GM18907 (cell line): ENCODE data around the gene NFIA.

Experiments used
- ATAC-seq: cut with Tn5 transposase; IDR thresholded peaks from one replicate; pipeline ENCODE4 v1.9.1; 2021; ENCODE audit warnings: mild to moderate bottlenecking, moderate library complexity; ENCODE audit not compliant: unreplicated experiment

Gene NFIA

GRCh38 chr1:61143821-61144424, 61.6 kb downstream of the NFIA start:
- ATAC-seq = no peak

- no peak for ATAC-seq
Measured at GRCh38 chr1:61149010-61149860, 66.9 kb downstream of the NFIA start.

DNA sequence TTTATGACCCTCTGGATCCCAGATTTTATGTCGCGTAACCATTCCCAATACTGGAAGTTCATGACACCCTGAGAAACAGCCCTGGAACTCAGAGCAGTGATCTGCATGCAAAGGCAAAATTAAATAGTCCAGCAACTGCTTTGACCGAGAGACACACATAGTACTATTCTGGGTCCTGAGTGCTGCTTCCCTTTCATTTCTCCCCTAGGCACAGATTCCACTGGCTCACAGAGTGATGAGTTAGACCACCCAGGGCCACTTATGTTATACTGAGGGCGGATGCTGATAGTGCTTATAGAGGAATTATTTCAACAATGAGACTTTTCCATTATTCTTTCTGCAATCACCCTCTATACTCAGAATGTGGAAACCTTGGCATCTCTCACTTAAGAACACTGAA, 69.2 kb downstream of the NFIA start:
- ATAC-seq = no peak

GRCh38 chr1:61152066-61152465, 69.7 kb downstream of the NFIA start:
- ATAC-seq = no peak

DNA sequence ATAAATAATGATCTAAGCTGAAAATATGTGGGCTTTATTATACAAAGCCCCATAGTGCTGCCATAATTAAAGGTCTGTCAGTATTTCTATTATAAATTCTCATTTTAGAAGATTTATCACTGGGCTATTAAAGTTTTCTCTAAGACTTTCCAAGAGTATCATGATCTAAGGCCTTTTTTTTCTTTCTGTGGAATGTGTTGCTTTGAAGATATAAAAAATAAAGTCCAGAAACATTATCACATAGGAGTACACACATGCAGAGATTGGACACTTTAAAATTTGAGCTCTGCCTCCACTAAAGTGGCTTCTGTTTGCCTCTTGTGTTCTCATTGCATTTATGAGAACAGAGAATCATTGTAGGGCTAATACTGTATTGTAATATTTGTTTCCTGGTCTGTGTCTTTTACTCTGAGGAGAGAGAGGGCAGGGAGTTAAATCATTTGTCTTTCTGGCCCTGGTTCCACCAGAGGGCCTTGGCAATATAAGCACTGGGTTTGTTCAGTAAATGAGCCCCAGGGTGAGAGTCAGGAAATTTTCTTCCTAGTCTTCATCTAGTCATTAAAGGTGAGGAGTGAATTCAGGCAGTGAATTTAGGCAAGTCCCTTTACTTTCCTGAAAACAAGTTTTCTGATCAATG, 70.2 kb downstream of the NFIA start:
- ATAC-seq = no peak

DNA sequence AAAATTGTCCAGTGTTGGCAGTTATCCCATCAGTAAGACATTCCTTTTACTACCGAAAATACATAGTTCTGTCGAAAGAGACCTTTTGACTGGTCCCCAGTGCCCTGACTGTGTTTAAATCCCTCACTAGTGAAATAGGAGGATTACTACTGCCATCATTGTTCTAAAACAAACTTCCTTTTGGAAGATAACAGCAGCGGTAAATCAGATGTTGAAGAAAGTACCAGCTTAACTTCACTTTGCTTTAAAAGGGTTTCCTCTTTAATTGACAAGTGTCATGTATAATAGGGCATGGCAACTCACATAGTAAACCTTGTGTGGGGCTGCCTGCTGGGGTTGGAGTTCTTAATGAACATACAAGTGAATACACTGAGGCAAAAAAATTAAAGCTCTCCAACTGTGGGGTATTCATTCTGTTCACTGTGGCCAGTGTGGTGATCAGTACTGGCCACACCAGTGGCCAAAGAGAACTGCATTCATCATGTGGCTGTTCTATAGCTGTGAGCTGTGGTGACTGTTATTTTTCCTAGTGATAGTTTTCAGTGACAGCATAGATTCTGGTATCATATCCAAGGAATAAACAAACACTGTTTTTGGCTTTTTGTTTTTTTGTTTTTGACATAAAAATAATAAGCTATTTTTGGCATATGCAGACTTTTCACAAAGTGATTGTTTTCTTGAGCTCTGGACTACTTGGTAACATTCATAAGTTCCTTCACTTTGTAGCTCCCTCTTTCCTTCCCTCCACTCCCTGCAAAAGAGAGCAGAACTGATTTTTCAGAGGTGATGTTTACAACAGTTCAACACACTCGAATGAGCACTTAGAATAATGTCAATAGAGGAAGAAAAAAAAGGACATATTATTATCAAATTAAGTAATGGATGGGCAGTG, 74.5 kb downstream of the NFIA start:
- no peak for ATAC-seq

- no peak for ATAC-seq
Measured at GRCh38 chr1:61157468-61157987, 75.2 kb downstream of the NFIA start.

- no peak for ATAC-seq
Measured at GRCh38 chr1:61158591-61158990, 76.2 kb downstream of the NFIA start.

DNA sequence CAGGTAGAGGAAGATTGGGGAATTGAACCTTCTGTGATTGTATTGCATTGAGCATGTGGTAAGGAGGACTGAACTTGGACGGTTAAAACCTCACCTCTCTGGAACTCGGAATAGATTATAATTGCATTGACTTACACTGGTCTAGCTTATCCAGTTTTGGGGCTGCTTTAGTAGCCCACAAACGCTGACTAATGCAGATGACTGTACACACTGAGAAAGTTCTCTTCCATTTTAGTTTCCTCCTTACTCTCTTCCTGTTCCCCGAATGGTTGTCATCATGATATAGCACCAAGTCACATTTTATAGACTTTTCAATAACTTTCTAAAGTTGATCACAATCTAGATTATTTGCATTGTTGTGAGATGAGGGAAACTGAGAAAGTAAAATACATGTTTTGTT, 78.2 kb downstream of the NFIA start:
- no peak for ATAC-seq

- ATAC-seq = no peak
Measured at GRCh38 chr1:61162520-61163258, 80.3 kb downstream of the NFIA start.

DNA sequence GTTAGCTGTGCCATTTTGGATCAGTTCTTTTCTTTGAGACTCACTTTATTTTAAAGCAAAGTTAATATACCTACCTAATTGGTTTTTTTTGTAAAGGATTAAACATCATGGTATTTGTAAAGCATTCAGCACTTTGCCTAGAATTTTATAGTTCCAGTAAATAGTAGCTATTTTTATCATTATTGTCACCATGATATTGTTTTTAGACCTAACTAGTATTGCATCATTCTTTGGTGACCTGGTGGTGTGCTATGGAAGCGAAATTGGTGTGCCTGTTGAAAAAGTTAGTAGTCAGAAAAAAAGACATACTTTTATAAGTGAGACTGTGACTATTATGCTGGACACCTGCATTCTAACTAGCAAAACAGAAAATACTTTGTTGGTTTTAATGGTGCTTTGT, 81.0 kb downstream of the NFIA start:
- ATAC-seq = no peak

DNA sequence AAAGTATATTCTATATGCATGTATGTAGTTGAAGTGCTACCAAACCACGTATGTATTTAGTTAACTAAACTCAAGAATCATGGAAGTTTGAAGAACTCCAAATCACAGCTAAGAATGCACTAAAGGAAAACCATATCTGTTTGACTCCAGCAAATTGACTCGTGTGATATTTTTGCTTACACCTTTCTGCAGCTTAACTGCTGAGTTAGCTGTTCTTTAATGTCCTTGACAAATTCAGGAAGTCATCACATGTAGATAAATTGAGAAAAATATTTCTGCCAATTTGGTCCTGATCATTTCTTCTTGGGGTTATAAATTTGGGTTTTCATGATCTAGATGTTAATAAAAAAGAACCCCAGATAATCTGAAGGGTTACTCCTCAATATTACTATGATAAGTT, 83.0 kb downstream of the NFIA start:
- no peak for ATAC-seq

DNA sequence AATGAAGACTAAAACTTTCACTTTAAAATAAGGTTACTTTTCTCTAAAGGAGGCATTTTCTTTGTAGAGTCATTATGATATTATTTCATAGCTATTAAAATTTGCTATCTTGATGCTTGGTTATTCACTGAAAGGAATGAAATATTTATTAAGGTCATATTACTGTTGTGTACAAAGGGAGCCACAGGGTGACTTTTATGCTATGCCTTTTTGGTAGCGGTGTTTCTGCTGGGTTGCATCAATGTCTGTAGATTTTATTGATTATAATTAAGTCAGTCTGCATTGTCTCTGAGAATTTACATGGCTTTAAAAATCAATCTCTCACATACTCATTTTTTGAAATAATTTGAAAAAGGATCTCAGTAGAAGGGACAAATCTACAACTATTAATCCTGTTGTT, 84.9 kb downstream of the NFIA start:
- no peak for ATAC-seq

DNA sequence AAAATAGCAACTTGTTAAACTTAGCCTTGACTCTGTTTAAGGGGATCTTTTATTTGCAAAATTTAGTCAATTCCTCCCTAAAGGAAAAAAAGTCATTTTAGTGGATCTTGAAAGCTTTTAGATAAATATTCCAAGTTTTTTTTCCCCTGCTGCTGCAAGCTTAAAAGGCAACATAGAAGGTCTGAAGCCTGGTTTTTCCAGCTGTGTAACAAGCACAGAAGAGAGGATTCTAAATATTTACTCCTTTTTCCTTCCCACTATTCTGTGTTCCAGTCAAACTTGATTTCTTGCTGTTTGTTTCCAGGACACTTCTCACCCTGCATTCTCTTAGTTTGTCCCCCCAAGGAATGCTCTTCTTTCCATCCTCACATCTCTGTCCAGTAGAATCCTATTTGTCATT, 86.7 kb downstream of the NFIA start:
- ATAC-seq = no peak

GRCh38 chr1:61169634-61170033, 87.3 kb downstream of the NFIA start:
- ATAC-seq = no peak

DNA sequence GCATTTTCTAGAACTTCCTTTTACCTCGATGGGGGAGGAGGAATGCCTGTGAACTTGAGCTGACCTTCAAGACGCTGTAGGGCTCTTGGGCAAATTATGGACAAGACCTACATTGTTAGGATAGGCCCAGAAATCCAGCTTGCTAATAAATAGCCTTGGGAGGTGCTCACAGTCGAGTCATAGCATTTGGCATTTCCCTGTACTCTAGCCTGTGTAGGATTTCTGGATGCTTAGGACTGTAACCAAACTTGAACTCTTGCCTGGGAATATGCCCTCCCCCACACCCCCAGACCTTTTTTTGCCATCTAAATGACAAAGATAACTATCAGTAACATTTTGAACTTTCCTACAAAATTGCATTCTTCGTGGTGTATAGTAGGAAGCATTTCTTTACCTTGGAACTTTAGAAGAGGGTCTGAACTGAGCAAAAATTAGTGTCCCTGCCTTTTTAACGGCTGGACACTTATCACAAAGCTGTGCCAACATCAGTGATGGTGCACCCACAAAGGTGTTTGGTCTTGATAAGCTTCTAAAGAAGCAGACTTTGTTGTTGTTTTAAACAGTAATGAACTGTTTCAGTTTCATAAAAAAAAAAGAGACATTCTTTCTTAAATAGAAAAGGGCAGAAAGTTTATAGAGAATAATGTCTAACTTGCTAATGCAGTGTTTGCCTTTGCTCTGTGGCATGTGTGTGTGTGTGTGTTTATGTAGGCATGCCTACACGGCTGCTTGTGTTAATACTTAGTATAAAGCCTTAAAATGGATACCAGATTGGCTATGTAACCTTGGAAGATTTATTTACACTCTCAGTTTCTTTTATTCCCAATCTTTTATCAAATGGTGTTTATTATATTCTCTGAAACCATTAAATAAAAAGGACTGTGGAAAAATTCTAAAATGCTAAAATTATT, 88.2 kb downstream of the NFIA start:
- no peak for ATAC-seq

GRCh38 chr1:61171346-61171745, 89.0 kb downstream of the NFIA start:
- ATAC-seq = no peak

DNA sequence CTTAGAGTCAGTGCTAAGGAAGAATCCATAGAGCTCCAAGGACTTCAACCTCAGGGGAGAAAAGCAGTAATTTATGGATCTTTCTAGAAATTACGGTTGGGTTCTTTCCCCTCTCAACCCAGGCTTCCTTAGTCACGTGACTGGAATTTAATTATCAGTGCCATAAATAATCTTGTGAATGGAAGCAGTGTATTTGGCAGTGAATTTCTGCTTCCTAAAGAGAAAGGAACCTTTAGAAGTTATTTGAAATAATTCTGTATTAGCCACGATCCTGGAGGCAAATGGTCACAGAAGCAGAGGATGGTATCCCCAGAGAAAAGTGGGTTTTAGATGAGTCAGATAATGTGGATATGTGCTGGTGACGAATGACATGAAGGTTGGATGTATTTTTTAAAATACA, 89.6 kb downstream of the NFIA start:
- no peak for ATAC-seq

GRCh38 chr1:61173118-61173517, 90.8 kb downstream of the NFIA start:
- ATAC-seq = no peak
